HG02798 (cell line): ENCODE data around the gene TRAM2.
A peak's percentile ranks its signal among the peaks of the same experiment; 100 is the strongest.

Experiments used
- ATAC-seq: cut with Tn5 transposase; IDR thresholded peaks from one replicate; pipeline ENCODE4 v1.9.1; 2021; ENCODE audit warnings: mild to moderate bottlenecking; ENCODE audit not compliant: unreplicated experiment, poor library complexity

Gene TRAM2

DNA sequence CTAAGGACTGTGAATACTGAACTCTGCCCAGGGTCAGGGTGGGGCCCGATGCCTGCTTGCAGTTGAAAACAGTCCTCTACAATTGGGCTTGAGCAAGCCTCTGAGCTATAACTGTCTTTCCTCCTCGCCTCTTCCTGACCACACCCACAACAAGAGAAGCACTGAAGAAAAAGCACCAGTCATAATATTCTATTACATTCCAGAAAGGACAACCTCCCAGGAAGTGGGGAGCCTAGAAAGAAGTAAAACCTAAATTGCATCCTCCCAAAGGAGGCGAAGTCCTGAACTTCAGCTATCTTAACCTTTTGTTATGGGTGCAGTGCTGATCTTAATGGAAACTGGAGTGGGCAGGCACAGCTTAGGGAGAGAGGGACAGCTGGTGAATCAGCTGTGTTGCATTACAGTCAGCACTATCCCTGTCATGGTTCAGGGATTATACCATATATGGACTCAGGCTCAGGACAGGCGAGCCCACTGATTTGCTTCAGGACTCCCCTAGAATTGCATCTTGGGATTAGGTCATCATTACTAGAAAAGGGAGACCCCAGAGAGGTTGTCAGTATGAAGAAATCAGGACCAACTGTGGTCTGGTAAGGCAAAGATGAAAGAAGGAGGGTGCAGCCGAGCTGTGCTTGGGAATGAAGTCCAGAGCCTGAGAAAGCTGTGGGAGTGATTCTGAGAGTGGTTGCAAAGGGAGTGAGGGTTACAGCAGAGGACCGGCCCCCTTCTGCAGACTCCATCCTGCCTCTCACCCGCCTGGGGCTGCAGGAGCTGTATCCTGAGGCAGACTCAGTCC, 18.3 kb upstream of the TRAM2 start:
- ATAC-seq = peak; percentile 68

DNA sequence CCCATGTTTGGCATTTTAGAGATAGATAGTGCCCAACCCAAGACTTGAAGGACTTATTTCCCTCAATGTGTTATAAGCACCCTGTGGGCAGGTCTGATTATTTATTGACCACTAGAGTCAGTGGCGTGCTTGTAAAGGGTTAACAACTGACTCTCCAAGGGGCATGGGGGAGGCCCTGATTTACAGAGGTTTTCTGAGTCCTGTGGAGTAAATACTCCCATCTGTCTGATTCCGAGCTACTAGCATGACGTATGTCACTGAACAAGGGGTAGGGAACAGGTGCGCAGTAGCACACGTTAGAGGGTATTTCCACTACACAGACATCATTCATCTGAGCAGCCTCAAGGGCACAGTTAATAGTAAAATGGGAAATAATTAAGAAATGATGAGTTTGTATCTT, 17.4 kb upstream of the TRAM2 start:
- ATAC-seq = no peak

DNA sequence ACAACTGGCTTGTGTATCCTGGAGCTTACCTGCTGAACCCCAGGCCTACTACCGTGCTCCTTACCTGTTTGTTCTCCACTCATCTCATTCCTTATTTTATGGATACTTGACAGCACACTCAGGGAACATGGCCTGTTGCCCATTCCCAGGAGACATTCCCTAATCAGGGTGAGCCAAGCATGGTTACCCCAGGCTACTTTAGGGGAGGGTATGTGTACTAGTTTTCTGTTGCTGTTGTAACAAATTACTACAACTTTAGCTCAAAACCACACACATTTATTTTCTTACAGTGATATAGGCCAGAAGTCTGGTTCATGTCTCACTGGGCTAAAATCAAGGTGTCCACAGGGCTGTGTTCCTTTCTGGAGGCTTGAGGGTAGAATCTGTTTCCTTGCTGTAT, 15.0 kb upstream of the TRAM2 start:
- no peak for ATAC-seq

DNA sequence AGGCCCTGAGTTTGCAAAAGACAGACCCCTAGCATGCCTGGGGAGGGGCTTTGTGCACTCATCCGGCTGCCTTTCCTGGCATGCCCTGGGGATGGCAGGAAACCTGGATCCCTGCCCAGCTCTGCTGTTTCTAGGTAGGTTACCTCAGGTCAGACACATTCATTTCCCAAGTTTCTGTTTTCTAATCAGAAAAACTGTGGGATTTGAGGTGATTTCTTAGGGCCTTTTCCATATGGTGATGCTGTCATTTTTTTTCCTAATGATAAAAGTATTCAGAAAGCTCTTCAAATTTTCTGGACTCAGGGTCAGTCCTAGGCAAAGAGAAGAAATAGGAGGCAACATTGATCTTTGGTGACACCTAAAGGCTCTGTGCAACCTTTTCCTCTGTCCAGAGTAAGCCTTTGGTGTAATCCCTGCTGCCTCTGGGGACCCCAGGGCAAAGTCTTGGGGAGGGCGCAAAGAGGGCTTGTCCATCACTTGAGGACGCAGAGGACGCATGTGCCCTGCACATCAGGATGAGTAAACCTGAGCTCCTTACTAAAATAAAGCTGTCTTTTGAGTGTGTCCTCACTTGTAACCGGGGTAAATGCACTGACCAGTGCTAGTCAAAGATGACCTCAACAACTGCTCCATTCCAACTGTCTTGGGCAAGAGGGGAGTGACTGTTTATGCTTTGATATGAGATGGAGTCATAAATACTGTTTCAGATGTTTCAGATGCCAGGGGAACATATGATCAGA, 13.5 kb upstream of the TRAM2 start:
- ATAC-seq = no peak

DNA sequence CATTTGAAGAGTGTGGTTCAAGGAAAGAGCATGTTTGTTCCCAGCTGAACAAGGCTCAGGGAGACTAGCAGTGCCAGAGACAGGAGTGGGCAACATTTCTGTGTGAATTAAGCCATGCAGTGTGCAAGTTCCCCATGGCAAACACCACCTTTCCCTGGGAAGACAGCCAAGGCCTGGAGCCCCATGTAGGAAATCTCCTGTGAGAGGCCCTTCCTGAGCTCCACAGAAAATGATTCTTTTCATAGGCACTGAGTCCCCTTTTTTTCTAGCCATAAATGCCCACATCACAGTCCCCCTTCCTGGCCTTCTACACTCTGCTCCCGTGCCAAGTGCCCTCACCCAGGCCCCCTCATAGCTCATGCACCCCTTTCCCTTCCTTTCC, 11.8 kb upstream of the TRAM2 start:
- ATAC-seq = no peak

DNA sequence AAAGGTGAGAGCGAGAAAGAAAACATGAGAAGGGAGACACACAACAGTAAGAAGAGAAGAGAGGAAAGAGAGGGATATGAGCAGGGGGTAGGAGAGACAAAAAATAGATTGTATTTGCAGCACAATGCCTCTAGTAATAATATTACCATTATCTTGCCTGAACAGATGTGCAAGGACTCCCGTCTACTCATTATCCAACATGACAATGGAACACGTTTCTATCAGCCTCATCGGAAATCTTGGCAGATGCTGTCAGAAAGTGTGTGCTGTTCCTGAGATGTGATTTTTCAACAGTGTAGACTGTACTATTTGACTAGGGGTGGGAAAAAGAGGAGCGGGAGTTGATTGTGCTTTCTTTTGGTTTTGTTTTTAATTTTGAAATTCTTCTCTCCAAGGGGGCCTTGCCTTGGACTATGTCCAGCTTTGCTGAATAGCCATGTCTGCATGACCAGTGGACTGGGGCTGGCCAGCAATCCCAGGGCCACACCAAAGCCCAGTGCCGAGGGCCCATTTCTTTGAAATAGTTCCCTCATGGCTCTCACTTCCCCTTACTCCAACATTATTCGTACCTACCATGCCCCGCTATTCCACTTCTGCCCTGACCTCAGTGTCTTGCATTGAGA, 11.3 kb upstream of the TRAM2 start:
- ATAC-seq = no peak

DNA sequence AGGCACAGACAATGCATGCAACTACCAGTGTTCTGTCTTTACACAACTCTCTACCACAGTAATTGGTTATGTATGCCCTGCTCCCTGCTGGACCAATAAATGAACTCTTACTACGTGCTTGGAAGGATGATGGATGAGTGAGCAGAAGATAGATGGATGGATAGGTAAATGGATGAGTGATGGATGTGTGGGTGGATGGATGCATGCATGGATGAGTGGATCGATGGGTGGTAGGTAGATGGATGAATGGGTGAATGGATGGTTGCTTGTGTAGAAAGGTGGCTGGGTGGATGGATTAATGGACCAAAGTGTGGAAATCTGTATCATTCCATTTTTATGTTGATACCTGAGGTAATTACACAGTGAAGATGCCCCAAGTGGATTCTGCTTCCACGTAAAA, 10.1 kb upstream of the TRAM2 start:
- no peak for ATAC-seq

DNA sequence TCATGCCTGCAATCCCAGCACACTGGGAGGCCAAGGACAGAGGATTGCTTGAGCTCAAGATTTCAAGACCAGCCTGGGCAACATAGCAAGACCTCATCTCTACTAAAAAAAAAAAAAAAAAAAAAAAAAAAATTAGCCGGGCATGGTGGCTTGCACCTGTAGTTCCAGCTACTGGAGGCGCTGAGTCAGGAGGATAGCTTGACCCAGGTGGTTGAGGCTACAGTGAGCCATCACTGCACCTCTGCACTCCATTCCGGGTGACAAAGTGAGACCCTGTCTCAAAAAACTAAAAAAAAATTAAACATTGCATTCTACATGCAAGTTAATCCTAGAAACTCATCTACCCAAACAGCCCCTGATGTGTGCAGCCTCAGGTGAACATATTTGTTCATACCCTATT, 7.3 kb upstream of the TRAM2 start:
- no peak for ATAC-seq

DNA sequence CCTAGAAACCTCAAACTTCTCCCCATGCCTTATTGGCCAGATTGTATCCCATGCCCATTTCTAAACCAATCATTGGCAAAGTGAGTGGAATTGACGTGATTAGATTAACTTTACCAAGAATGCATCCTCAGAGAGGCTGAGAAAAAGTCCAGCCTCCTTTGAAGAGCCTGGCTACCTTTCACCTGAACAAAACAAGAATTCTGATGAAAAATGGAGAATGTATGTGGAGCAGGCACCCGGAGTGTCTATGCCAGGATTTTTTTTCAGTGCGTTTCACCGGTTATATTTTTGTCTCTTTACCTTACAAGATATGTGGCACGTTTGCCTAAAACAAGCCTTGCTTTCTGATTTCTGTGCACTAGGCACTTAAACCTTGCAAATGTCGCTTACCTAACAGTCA, 6.1 kb upstream of the TRAM2 start:
- ATAC-seq = no peak

DNA sequence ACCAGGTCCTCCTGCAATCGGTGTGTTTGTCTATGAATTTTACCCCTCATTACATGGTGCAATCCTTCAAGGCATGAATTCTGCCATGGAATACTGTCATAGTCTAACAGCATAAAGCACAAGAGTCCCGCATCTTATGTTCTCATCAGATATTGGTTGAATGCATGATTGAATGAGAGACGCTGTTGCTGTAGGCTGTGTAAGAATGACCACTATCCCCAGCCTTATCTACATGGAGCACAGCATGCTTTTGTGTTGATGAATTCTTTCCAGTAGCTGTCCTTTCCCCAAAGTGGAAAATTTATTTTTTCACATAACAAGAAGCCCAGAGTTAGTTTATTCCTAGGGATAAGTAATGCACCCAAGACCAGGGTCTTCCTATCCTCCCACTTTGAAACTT, 5.6 kb upstream of the TRAM2 start:
- no peak for ATAC-seq

DNA sequence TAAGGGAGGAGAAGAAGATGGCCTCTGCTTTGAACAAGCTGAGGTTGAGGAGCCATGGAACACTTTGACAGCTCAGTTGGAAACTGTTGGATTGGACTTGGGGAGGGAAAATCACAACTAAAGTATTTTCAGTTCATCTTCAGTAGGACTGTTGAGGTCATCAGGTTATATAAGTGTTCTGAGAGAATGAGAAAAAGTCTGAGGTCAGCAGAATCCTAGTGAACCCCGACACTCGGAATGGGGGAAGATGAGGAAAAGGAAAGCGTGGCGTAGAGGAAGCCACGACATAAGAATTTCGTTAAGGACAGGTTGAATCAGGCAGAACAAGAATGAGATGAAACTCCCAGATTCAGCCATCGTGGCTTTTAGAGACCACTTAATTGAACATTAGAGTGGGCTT, 4.0 kb upstream of the TRAM2 start:
- no peak for ATAC-seq

DNA sequence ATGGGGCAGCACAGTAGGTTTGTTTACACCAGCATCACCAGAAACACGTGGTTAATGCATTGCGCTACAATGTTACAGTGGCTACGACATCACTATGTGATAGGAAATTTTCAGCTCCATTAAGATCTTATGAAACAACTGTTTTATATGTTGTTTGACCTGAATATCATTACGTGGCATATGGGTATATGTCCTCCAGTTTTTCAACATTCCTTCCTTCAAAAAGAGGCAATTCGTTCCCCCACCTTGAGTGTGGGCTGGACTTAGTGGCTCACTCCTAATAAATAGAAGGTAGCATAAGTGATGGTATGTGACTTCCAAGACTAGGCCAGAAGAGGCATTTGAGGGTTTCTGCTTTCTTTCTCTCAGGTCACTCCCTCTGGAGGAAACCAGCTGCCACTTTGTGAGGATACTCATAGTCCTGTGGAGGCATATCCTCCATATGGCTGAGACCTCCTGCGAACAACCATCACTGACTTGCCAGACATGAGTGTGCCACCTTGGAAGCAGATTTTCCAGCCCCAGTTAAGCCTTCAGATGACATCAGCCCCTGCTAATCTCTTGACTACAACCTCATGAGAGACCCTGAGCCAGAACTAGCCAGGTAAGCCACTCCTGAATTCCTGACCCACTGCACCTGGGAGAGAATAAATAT, 2.3 kb upstream of the TRAM2 start:
- ATAC-seq = no peak

DNA sequence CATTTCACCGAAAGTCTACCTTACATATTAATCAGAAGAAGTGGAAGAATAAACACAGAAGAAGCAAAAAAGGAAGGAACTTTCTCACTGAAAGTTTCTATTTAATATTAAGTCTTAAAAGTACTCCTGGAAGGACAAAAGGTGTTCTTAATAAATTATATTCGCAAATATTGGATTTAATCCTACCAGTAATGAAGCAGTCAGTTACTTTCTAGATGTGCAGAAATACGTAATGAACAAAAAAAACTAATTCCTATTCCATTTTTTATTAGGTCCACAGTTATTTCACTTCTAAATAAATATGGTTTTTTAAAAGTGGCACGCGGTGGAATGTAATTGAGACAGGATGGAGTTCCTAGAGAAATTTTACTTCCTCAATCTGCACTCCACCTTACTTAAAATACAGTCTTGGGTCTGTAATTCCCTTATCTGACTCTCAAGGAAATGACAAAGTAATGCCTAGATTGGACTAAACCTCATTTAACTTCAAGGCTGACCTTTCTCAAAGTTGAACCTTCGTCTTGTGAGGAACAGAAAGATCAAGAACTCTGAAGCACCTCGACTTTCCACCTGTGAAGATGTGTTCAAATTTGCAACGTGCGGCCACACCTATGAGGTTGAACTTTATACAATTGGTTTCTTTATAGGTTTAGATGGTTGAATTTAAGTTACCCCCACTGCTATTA, 1.1 kb upstream of the TRAM2 start:
- ATAC-seq = no peak

DNA sequence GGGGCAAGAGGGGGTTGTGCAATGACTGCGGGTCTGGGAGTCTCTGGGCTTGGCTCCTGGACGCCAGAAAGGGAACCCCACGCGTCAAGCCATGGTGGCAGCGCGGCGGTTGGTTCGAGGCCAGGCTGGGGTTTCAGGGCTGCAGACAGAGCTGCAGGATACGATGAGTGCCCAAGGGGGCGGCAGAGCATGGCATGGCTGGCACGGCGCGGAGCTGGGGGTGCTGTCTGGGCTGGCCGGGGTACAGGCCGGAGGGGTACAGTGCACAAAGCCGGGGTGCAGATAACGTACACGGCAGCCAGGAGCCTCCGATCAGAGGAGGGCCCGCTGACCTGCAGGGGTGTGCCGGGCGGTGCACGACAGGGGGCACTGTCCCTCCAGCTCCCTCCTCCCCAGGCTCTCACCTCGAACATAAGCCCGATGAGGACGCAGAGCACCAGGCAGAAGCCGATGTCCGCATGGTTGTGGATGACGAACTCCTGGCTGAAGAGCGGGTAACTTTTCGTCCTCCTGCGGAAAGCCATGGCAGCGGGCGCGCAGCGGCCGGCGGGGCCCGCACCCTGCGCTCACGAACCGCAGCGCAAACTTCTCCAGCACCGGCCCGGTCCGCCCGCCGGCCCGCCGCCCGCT, 353 bp downstream of the TRAM2 start:
- ATAC-seq = peak; percentile 48

DNA sequence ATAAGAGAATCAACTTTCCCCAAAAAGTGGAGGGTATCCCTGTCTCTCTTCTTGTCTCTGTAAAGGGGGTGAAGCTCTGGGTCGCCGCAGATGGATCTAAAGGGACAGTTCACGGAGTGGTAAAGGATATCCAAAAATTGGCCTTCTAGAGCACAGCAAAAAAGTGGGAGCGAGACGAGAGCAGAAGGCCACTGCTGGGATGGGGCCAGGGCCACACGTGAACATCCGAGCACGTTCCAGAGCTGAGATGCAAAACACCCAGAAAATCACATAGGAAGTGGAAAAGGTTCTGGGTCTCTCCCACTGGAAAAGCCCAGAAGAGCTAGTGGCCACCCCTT, 837 bp downstream of the TRAM2 start:
- ATAC-seq = no peak

DNA sequence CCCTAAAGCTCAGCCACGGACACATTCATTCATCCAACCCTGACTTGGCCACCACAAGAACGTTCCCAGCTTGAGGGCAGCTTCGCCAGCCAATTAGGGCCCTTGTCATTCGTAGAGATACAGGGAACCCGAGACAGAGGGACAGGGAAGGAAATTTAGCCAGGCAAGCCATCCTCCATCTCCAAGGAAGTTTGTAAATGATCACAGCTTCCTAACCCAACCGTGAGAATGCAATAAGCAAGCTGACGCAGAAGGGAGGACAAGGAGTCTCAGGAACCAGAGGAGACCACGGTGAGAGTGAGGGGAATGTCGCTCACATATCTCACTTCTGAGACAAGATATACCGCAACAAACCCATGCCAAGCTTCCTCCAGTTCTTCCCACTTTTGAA, 1.4 kb downstream of the TRAM2 start:
- ATAC-seq = no peak

DNA sequence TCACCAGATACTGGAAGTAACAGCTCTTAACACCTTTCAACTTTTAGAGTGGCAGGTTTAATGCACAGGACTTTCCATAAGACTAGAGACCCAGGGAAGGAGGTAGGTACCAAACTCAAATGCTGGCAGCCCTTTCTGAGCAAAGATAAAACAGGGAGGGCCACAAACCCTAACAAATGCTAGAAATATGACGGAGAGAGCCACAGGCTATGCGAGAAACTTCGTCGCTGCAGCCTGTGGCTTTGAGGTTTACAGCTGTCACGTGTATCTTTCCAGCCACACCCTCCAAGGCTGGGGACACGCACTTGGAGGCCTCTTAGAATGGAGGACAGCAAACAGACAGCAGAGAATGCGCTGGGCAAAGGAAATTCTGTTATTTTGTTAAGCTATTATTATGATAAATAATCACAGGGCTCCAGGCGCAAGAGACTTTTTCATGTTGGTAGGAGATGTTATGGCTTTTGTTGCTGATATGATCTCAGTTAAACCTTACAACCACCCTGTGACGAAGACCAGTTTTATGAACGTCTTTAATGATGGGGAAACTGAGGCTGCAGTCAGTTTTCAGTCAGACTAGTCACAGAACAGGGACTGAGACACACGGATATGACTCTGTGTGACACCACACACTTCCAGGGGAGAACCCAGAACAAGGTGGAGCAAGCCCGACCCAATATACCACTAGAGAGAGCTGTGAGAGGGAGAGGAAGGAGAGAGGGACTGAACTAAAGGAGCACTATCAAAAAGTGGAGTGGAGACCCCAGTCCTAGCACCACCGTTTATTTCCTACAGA, 2.0 kb downstream of the TRAM2 start:
- ATAC-seq = peak; percentile 56

DNA sequence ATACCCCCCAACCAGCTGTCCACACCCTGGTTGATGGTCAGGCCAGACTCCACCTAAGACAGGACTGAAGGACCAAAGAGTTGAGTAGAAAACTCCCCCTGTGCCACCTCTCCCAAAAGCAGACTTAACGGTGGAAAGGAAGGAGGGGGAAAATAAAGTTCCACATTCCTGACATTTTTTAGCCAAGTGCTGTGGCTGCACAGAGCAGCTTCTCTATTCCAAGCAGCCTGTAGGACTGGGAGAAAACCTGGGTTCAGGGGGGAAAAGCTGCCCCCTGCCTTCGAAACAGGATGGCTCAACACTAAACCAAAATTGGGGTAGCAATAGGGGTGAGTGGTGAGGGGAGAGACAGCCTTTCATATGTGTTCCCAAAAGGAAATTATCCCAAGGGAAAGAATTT, 3.6 kb downstream of the TRAM2 start:
- no peak for ATAC-seq

DNA sequence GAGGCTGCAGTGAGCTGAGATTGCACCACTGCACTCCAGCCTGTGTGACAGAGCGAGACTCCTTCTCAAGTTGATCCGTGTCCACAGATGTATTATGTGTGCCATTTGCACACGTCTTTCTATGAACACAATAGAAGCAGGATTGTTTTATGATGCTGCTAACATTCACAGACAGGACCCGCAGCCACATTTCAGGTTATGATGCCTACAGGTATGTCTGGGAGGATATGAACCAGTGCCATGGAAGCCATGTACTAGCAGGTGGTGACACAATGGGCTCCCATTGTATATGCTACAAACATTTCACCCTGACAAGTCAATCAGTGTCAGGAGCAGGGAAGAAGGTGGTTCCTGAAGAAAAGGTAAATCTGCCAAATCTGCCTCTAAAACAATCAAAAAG, 4.3 kb downstream of the TRAM2 start:
- no peak for ATAC-seq
